ENCODE measurements around the gene TLE6. TPM values are rescaled to one million over a fixed set of nuclear protein-coding genes. Genes with fewer than 3 reads are reported as not detected.

The TLE6 gene
- total and polyA plus RNA-seq, 2 of the 8 experiments (the other 6 are each of a cell fraction or from before 2014, with no cell fraction given): 2.5 to 2.9 TPM

DNA sequence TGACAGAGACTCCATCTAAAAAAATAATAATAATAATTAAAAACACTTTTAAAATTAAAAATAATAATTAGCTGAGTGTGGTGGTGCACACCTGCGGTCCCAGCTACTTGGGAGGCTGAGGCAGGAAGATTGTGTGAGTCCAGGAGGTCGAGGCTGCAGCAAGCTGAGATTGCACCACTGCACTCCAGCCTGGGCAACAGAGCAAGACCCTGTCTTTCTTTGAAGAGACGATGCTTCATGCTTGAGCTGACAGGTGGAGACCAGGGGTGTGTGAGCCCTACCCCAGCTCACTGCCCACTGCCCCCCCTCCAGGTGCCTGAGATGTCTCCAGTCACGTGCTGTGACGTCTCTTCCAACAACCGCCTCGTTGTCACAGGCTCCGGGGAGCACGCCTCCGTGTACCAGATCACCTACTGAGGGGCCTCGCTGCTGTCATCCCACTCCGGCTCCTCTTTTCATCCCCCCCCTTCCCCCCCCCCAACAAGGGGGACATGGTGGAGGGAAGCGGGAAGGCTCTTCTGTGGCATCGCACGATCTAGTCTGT, 17.3 kb downstream of the TLE6 start (continued):
- TF ChIP-seq CBX8 (IDR thresholded peaks at IDR 0.05; ENCODE audit: borderline replicate concordance, low read depth, low read length) (no peak), EZH2 (IDR thresholded peaks at IDR 0.05; ENCODE audit: low read depth, low read length, severe bottlenecking) (no peak), JUND (IDR thresholded peaks at IDR 0.05; ENCODE audit: low read length) (no peak), SAP30 (IDR thresholded peaks at IDR 0.05; ENCODE audit: insufficient read depth, insufficient replicate concordance, low read length) (no peak), NANOG (IDR thresholded peaks at IDR 0.05; ENCODE audit: insufficient read depth, low read depth, low read length, poor library complexity, severe bottlenecking) (no peak), TEAD4 (IDR thresholded peaks at IDR 0.05; ENCODE audit: low read depth, low read length) (no peak), GABPA (IDR thresholded peaks at IDR 0.05; ENCODE audit: borderline replicate concordance, insufficient read depth, low read length) (no peak)
